Thymus (tissue), 11 donors: ENCODE results near the gene TFEB. TPM values are rescaled to one million over a fixed set of nuclear protein-coding genes. Genes with fewer than 3 reads are reported as not detected.

Source experiments
- DNase-seq, 9 donors: peaks; one replicate each; pipeline ENCODE4 v3.0.0-alpha.2; 2013; ENCODE audit warnings: low spot score in 9 of 9, low read depth in 6 of 9, missing footprints in 1 of 9
- H3K27ac ChIP-seq, 2 donors: one replicate each; pipeline ENCODE4 v1.5.1; 2013; ENCODE audit warnings: control low read depth in 1 of 2, low read depth in 1 of 2, low read length in 1 of 2, mild to moderate bottlenecking in 1 of 2, moderate library complexity in 1 of 2
- H3K27me3 ChIP-seq, 2 donors: one replicate each; pipeline ENCODE4 v1.5.1; 2013; ENCODE audit warnings: low read length in 1 of 2; ENCODE audit not compliant: control insufficient read depth in 2 of 2, insufficient read depth in 1 of 2
- H3K36me3 ChIP-seq, 2 donors: one replicate each; pipeline ENCODE4 v1.5.1; 2013; ENCODE audit warnings: low read length in 1 of 2, mild to moderate bottlenecking in 1 of 2, moderate library complexity in 1 of 2; ENCODE audit not compliant: control insufficient read depth in 2 of 2, insufficient read depth in 2 of 2
- H3K4me1 ChIP-seq, 2 donors: one replicate each; pipeline ENCODE4 v1.5.1; 2013; ENCODE audit warnings: low read length in 2 of 2; ENCODE audit not compliant: control insufficient read depth in 2 of 2, insufficient read depth in 2 of 2
- H3K4me3 ChIP-seq, 2 donors: one replicate each; pipeline ENCODE4 v1.5.1; 2013; ENCODE audit warnings: low read length in 2 of 2, control low read depth in 1 of 2, mild to moderate bottlenecking in 1 of 2
- H3K9me3 ChIP-seq, 2 donors: one replicate each; pipeline ENCODE4 v1.5.1; 2013; ENCODE audit warnings: low read length in 1 of 2, mild to moderate bottlenecking in 1 of 2; ENCODE audit not compliant: control insufficient read depth in 2 of 2, insufficient read depth in 1 of 2
- WGBS: extraction: QIAGEN DNeasy Blood & Tissue Kit; methylation state at CpG from one replicate; pipeline ENCODE4 v1.1.7; 2013; 5-methylcytosine and 5-hydroxymethylcytosine counted together
- polyA plus RNA-seq: library from polyadenylated mRNA; stranded (reverse); fragments of 200-250 nt; gene quantifications from one replicate; pipeline ENCODE4 v1.2.3, GENCODE V29; 2013
- total RNA-seq: library from RNA; stranded (reverse); fragments of 120-200 nt; gene quantifications from one replicate; pipeline ENCODE4 v1.2.4, GENCODE V29; 2013
- donor health status: healthy.

The TFEB gene
- total and polyA plus RNA-seq, 2 donors = 6.1 to 22.8 TPM

DNA sequence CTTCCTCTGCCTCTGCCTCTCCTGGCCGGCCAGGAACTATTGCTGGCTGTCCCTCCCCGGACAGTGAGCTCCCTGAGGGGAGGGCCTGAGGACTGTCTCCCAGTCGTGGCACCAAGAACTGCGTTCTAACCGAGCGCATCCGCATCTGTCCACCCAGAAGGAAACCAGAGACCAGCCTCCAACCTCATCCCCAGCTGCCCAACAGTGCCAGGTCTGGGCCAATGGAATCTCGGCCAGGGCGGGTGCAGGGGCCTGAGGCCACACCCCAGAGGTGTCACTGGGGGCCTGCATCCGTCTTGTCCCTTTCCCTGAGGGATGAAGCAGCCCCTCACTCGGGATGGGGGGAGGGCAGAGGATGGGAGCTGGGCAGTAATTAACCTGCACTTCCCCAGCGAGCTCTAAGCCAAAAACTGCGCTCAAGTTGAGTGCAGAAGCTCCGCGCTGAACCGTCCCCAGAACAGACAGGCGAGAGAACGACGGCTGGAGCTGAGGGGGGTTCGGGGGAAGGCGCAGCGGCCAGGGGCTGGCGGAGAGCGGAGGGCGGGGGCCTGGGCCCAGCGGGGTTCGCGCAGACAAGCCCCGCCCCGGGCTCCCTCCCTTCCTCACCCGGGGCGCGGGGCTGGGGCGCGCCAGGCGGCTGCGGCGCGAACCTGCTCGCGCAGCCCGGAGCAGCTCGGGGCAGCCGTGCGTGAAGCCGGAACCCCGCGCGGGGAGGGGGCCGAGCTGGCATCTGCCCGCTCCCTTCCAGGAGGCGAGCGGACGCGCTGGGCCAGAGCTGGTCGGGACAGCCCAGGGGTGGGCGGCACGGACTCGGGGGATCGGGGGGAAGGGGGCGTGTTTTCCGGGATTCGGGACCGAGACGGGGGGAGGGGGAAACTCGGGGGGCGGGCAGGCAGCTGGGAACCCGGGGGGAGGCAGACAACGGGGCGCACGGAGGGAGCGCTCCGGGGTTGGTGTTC lies 1.4 kb downstream of the TFEB start:
- Histone ChIP-seq H3K4me3 (peak overlapping the region; percentile 55 to 82), H3K36me3 (no peaks in the 10 kb centered on the region), H3K27ac (peak overlapping the region; percentile 70 to 84), H3K27me3 (peaks cover 0 to 25% of the 10 kb centered on the region in 2 donors), H3K9me3 (peaks cover 0 to 5% of the 10 kb centered on the region in 2 donors), H3K4me1 (peaks cover 7 to 34% of the 10 kb centered on the region in 2 donors)
- WGBS = 7% methylated on average over 73 of the region's 73 CpGs
- DNase-seq = peak in 7 of 9 donors; percentile 37 to 79 (median 61)

DNA sequence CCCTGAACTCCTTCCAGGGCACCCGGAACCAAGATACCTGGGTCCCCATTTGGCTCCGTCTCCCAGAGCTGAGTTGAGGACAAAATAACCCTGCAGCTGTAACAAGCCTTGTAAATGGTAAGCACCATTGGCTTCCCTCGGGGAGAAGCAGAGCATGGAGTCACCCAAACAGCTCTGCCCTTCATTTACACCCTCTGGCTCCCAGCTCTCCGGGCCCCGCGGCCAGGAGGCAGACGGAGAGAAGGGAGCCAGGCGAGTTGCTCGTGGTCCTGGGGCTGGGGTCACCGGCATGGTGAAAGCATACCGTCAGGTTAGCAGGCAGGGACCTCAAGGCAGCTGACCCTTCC lies 2.1 kb downstream of the TFEB start:
- Histone ChIP-seq H3K27me3 (peaks cover 0 to 25% of the 10 kb centered on the region in 2 donors), H3K36me3 (no peaks in the 10 kb centered on the region), H3K4me3 (peak overlapping the region in 1 of 2 donors; percentile 27), H3K4me1 (peaks cover 7 to 41% of the 10 kb centered on the region in 2 donors), H3K27ac (peak overlapping the region; percentile 43 to 51), H3K9me3 (peaks cover 0 to 5% of the 10 kb centered on the region in 2 donors)
- WGBS = 82% methylated on average over 11 of the region's 11 CpGs
- DNase-seq = no peak

- H3K4me3 ChIP-seq = no peak overlapping the region
- H3K4me1 ChIP-seq = peaks cover 7 to 44% of the 10 kb centered on the region in 2 donors
- DNase-seq = peak in 2 of 9 donors; percentile 21 to 53
- peak overlapping the region; percentile 51 to 66 for H3K27ac ChIP-seq
- peaks cover 0 to 25% of the 10 kb centered on the region in 2 donors for H3K27me3 ChIP-seq
- H3K9me3 ChIP-seq = peaks cover 0 to 5% of the 10 kb centered on the region in 2 donors
- 77% methylated on average over 8 of the region's 8 CpGs for WGBS
- no peaks in the 10 kb centered on the region for H3K36me3 ChIP-seq
Observed at GRCh38 chr6:41732591-41733359, 2.6 kb downstream of the TFEB start.

DNA sequence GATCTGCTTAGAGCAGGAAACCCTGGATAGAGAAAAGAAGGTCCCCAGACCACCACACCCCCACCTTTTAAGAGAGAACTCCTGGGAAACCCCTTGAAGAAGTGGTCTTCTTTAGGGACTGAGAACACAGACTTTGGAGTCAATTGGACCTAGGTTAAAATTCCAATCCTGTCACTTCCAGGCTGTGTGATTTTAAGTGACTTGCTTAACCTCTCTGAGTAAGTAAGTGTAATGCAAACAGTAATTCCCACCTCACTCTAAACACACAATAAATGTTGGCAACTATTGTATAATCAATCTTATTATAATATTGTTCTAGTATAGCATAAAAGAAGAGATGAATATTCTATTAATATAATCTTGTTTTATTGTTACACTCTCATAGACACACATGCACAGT lies 3.3 kb downstream of the TFEB start:
- H3K27ac ChIP-seq = no peak overlapping the region
- no peak for DNase-seq

DNA sequence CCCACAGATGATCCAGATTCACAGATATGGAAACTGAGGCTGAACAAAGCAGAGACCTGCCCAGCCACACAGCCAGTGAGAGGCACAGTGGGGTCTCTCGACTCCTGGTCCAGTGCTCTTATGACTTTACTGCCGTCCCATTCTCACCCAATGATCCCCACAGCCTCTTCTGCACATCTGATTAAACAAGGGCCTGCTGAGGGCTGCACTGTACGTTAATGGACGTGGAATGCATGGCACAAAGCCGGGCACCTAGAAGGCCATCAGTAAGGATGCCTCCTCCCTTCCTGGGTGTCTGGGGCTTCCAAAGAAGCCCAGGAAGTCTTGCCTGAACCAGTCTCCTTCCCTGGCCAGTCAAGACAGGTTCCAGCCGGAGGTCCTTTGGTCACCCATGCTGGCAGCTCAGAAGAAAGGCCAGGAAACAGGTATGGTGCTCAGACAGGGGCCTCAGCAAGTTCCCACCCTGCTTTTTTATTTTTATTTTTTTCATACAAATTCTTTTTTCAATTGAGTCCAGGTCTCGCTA lies 3.8 kb downstream of the TFEB start:
- DNase-seq = no peak
- no peak overlapping the region for H3K27ac ChIP-seq
- no peaks in the 10 kb centered on the region for H3K36me3 ChIP-seq
- H3K4me3 ChIP-seq = no peak overlapping the region
- peaks cover 0 to 25% of the 10 kb centered on the region in 2 donors for H3K27me3 ChIP-seq
- H3K4me1 ChIP-seq = peaks cover 7 to 44% of the 10 kb centered on the region in 2 donors
- WGBS = 94% methylated on average over 7 of the region's 7 CpGs
- peaks cover 0 to 5% of the 10 kb centered on the region in 2 donors for H3K9me3 ChIP-seq

More for the DNA sequence above, 3.3 kb downstream of the TFEB start:
- Histone ChIP-seq H3K4me3 (no peak overlapping the region), H3K36me3 (no peaks in the 10 kb centered on the region), H3K9me3 (peaks cover 0 to 5% of the 10 kb centered on the region in 2 donors), H3K4me1 (peaks cover 7 to 44% of the 10 kb centered on the region in 2 donors), H3K27me3 (peaks cover 0 to 25% of the 10 kb centered on the region in 2 donors)

DNA sequence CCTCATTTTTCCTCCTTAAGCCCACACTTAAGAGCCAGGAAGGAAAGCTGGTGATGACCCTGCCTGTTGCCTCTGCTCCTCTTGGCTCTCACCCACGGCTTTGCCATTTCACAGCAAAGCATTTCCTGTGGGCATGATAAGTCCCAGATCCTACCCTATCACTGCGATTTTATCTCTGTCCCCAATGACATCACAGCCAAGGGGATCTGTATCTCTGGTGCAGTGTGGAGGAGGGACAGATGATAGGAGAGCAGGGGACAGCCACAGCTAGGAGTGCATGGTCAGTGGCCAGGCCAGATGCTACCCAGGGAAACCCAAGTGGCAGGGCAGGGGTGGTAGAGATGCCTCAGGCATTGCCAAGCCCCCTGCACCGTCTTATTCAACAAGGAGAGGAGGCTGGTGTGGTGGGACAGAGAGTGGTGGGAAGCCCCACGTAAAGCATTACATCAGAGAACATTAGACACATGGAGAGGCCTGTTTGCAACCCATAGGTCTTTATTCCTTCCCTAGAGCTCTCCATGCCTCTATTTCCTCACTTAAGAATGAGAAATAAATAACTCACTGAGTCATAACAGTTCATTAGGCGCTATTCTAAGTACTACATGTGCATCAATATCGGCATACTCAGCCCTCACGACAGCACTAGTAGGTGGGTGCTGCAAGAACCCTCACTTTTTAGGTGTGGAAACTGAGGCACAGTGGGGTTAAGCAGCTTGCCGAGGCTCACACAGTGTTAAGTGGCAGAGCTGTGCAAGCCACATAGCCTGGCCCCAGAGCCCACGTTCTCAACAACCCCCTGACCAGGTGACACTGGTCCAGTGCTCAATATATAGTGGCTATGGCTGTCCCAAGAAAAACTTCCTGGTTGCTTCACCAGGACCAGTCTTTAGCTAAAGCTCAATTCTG lies 4.6 kb downstream of the TFEB start:
- Histone ChIP-seq H3K27me3 (peaks cover 0 to 25% of the 10 kb centered on the region in 2 donors), H3K36me3 (no peaks in the 10 kb centered on the region), H3K9me3 (peaks cover 0 to 5% of the 10 kb centered on the region in 2 donors), H3K4me1 (peaks cover 6 to 41% of the 10 kb centered on the region in 2 donors), H3K27ac (no peak overlapping the region), H3K4me3 (no peak overlapping the region)
- no peak for DNase-seq
- WGBS = 82% methylated on average over 9 of the region's 9 CpGs

DNA sequence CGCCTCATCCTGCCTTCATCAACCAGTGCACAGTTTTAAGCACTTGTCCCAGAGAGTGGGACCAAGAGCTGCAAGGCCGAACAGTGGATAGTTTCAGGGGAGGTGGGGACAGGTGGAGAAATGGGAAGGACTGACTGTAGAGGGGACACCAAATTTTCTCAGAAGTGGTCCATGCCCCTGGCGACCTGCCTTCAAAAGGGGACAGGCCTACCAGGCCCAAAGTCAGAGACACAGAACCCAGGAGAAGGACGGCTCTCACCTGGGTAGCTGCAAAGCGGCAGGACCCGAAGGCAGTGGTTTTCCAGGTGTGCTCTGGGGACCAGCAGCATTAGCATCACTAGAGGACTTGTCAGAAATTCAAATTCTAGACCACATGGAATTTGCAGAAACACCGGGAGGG lies 5.8 kb downstream of the TFEB start:
- peaks cover 0 to 5% of the 10 kb centered on the region in 2 donors for H3K9me3 ChIP-seq
- no peak overlapping the region for H3K27ac ChIP-seq
- no peaks in the 10 kb centered on the region for H3K36me3 ChIP-seq
- no peak for DNase-seq
- H3K4me1 ChIP-seq = peaks cover 0 to 37% of the 10 kb centered on the region in 2 donors
- peaks cover 0 to 19% of the 10 kb centered on the region in 2 donors for H3K27me3 ChIP-seq
- WGBS = 91% methylated on average over 7 of the region's 7 CpGs
- H3K4me3 ChIP-seq = no peak overlapping the region

DNA sequence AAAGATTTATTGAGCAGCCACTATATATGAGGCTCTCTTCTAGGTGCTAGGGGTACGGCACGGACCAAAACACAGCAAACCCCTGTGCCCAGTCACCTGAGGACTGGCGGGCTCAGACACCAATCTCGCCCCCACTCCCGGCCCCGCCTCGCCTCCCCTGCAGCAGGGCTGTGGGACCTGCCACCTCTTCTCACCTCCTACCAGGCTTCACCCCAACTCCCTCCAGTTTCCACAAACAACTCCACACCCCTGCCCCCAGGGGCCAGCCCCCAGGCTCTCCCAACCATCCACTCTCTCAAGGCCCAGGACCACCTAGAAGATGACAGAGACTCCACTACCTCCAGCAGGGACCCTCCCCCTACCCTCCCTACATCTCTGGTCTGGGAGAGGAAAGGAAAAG lies 6.5 kb downstream of the TFEB start:
- peaks cover 0 to 16% of the 10 kb centered on the region in 2 donors for H3K27me3 ChIP-seq
- no peak for DNase-seq
- no peaks in the 10 kb centered on the region for H3K36me3 ChIP-seq
- peaks cover 0 to 5% of the 10 kb centered on the region in 2 donors for H3K9me3 ChIP-seq
- no peak overlapping the region for H3K27ac ChIP-seq
- no peak overlapping the region for H3K4me3 ChIP-seq
- H3K4me1 ChIP-seq = peaks cover 0 to 41% of the 10 kb centered on the region in 2 donors
- WGBS = 97% methylated on average over 7 of the region's 7 CpGs
